ENCODE data around the gene ADGRG2.

GRCh38 chrX:18994713-18995112, 127.6 kb downstream of the ADGRG2 start:
- TF ChIP-seq, protein P1, sequence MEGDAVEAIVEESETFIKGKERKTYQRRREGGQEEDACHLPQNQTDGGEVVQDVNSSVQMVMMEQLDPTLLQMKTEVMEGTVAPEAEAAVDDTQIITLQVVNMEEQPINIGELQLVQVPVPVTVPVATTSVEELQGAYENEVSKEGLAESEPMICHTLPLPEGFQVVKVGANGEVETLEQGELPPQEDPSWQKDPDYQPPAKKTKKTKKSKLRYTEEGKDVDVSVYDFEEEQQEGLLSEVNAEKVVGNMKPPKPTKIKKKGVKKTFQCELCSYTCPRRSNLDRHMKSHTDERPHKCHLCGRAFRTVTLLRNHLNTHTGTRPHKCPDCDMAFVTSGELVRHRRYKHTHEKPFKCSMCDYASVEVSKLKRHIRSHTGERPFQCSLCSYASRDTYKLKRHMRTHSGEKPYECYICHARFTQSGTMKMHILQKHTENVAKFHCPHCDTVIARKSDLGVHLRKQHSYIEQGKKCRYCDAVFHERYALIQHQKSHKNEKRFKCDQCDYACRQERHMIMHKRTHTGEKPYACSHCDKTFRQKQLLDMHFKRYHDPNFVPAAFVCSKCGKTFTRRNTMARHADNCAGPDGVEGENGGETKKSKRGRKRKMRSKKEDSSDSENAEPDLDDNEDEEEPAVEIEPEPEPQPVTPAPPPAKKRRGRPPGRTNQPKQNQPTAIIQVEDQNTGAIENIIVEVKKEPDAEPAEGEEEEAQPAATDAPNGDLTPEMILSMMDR (IDR thresholded peaks at IDR 0.05) = no peak
- TF ChIP-seq EP300 (IDR thresholded peaks at IDR 0.05) = no peak
- TF ChIP-seq POLR2A (IDR thresholded peaks at IDR 0.05) = no peak

Measured in gastroesophageal sphincter (tissue), 3 donors.